Measurements from ENCODE around the gene TMEM91.

DNA sequence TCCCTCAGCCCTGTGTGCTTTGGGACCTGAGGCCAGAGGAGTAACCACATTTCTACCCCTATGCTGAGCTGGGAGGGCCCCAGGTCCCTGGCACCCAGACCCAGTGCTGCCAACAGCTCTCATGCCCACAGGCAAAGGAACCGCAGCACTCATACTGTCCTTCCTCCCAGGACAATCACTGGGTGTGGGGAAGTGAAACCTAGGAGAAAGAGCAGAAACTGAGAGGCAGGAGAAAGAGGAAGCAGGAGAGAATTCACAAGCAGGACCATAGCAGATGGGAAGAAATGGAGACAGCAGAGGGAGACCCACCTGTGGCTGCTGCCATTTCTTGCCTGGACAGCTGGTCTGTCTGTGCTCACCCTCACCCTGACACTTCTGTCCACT, 47.5 kb upstream of the TMEM91 start:
- TF ChIP-seq EP300 (IDR thresholded peaks at IDR 0.05) (no peak), POLR2A (IDR thresholded peaks at IDR 0.05; ENCODE audit: low read depth) (no peak)
- TF ChIP-seq, protein P1, sequence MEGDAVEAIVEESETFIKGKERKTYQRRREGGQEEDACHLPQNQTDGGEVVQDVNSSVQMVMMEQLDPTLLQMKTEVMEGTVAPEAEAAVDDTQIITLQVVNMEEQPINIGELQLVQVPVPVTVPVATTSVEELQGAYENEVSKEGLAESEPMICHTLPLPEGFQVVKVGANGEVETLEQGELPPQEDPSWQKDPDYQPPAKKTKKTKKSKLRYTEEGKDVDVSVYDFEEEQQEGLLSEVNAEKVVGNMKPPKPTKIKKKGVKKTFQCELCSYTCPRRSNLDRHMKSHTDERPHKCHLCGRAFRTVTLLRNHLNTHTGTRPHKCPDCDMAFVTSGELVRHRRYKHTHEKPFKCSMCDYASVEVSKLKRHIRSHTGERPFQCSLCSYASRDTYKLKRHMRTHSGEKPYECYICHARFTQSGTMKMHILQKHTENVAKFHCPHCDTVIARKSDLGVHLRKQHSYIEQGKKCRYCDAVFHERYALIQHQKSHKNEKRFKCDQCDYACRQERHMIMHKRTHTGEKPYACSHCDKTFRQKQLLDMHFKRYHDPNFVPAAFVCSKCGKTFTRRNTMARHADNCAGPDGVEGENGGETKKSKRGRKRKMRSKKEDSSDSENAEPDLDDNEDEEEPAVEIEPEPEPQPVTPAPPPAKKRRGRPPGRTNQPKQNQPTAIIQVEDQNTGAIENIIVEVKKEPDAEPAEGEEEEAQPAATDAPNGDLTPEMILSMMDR (IDR thresholded peaks at IDR 0.05) = no peak

All from esophagus muscularis mucosa (tissue), 4 donors.